GM23248 (cell line): ENCODE measurements around the gene OPRL1.

ENCODE experiments used
- EZH2 ChIP-seq: fragments of 200-600 bp; sonication (generic); IDR thresholded peaks from 2 replicates; pipeline ENCODE4 v1.6.1; 2018; ENCODE audit warnings: antibody characterized with exemption, mild to moderate bottlenecking; ENCODE audit not compliant: insufficient read depth, poor library complexity, severe bottlenecking
- EZH2phosphoT487 ChIP-seq: fragments of 200-600 bp; sonication (generic); IDR thresholded peaks from 2 replicates; pipeline ENCODE4 v1.6.1; 2018; ENCODE audit warnings: antibody characterized with exemption, moderate library complexity, mild to moderate bottlenecking, low read depth; ENCODE audit not compliant: insufficient read depth

DNA sequence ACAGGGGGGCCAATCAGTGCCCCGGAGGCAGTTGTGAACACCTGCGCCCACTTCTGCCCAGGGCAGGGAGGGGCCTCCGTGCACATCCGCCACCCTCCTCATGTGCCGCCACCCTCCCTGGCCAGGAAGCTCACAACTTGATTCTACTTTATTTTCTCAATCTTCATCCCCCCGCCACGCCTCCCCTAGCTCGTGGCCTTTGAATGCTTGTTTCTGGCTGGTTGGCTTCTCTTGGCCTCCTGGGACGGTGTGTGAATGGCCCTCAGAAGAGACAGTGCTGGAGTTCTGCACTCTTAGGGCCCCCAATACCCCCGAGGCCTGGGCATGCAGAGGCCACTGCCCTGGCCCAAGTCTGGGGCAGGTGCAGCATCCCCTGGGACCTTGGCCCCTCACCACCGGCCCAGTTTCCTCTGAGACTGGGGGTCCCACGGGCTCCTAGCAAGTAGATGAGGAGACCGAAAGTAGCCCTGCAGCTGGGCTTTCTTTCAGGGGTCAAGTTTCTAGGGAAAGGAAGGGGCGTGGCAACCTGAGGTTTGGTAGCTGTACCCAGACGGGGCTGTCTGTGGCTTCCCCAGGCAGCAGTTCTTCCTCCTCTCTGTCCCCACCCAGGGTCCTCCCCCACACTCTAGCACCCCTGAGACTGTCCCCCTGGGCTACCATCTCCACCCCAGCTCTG, 1.9 kb upstream of the OPRL1 start:
- TF ChIP-seq EZH2, result no peak
- no peak for TF ChIP-seq EZH2phosphoT487
